GM12875 (cell line): ENCODE data around the gene MAP4K4.

Experiments used
- H3K4me3 ChIP-seq: one replicate; pipeline ENCODE4 v1.5.1; 2011; ENCODE audit warnings: low read depth, low read length, control low read depth
- CTCF ChIP-seq: IDR thresholded peaks from 2 replicates; pipeline ENCODE4 v1.5.1; 2011; ENCODE audit warnings: low read depth, mild to moderate bottlenecking, control low read depth, inconsistent platforms, low read length, moderate library complexity, borderline replicate concordance; ENCODE audit not compliant: insufficient read depth

Gene MAP4K4

GRCh38 chr2:101710036-101710435 lies 12.5 kb downstream of the MAP4K4 start:
- no peak overlapping the region for H3K4me3 ChIP-seq

GRCh38 chr2:101710471-101711318 lies 13.2 kb downstream of the MAP4K4 start:
- no peak overlapping the region for H3K4me3 ChIP-seq
- TF ChIP-seq CTCF: no peak

More at GRCh38 chr2:101710036-101710435, 12.5 kb downstream of the MAP4K4 start:
- TF ChIP-seq CTCF: no peak

- no peak overlapping the region for H3K4me3 ChIP-seq
- no peak for TF ChIP-seq CTCF
These were observed 16.6 kb downstream of the MAP4K4 start for GRCh38 chr2:101714118-101714517.

- no peak for TF ChIP-seq CTCF
- H3K4me3 ChIP-seq: no peak overlapping the region
These were observed 19.8 kb downstream of the MAP4K4 start for GRCh38 chr2:101717071-101717845.

GRCh38 chr2:101718479-101718878 lies 21.0 kb downstream of the MAP4K4 start:
- TF ChIP-seq CTCF: no peak
- H3K4me3 ChIP-seq: no peak overlapping the region

GRCh38 chr2:101718993-101719571 lies 21.6 kb downstream of the MAP4K4 start:
- no peak overlapping the region for H3K4me3 ChIP-seq
- TF ChIP-seq CTCF: no peak
